ENCODE data around the gene TOX2.

Gene TOX2

GRCh38 chr20:43999848-44000247 is 85.2 kb downstream of the TOX2 start:
- no peak for DNase-seq (ENCODE audit: low spot score)

DNA sequence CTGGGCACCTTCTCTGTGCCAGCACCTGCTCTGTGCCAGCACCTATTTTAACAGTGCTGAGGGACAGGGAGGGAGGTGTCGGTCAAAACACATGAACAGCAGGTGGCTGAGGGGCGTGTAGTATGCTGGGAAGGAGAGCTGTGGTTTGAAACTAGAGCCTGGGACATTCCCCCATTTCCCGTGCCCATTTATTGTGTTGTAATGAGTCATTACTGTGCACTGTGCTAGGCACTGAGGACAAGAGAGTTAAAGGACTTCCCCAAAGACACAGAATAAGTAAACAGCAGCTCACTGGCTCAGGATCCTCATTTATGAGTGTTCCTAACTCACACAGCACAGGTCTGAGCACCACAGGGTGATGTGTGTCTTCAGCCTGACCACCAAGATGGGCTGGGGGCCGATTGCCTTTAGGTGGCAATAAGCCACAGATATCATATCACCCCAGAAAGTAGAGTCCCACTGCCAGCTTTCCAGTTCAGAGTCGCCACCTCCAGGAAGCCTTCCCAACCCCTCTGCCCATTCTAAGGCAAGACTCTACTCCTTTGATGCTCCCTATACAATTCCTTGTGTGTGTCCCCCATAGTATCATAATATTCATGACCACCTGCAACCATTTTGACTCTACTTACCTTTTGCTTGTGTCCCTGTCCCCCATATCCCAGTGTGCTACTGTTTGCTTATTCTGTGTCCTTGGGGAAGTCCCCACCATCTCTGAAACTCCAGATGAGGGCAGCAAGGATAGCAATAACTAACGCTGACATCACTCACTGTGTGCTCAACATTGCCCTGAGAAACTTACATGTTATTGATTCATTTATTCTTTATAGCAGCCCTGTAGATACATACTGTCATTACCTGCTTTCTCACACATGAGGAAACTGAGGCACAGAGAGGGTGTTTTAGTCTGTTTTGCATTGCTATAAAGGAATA is 87.3 kb downstream of the TOX2 start:
- no peak for DNase-seq (ENCODE audit: low spot score)

- DNase-seq (ENCODE audit: low spot score): no peak
These were observed 88.2 kb downstream of the TOX2 start for GRCh38 chr20:44002861-44003260.

- DNase-seq (ENCODE audit: low spot score): no peak
These were observed 89.0 kb downstream of the TOX2 start for GRCh38 chr20:44003609-44004008.

DNA sequence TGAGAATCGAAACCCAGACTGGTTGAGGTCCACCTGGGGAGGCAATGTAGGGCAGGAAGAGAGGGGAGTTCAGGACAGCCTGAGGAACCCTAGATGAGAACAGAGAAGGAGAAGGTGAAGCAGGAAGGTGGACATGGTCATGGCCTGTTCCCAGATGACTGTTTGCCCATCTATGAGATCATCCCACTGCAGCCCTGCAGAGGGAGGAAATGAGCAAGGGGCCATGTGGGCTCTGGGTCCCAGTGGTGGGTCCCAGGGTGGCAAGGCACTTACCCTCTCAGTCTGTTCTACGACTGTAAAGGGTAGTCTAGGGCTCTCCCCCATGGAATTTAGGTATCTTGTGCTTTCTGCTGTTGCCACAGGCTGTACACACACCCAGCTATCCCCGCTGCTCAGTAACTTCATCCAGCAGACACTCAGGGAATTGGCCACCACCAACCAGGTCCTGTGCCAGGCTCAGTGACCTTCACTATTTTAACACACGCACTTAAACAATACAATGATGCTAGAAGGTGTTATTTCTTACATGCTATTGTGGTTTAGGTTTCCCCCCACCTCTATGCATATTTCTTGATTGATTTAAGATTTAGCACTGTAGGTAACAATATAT is 89.8 kb downstream of the TOX2 start:
- DNase-seq (ENCODE audit: low spot score): no peak

GRCh38 chr20:44005661-44006060 is 91.0 kb downstream of the TOX2 start:
- no peak for DNase-seq (ENCODE audit: low spot score)

GRCh38 chr20:44006126-44006525 is 91.5 kb downstream of the TOX2 start:
- DNase-seq (ENCODE audit: low spot score): no peak

- DNase-seq (ENCODE audit: low spot score): no peak
These were observed 91.9 kb downstream of the TOX2 start for GRCh38 chr20:44006578-44006977.

GRCh38 chr20:44008806-44009678 is 94.4 kb downstream of the TOX2 start:
- no peak for DNase-seq (ENCODE audit: low spot score)

GRCh38 chr20:44009679-44009992 is 95.0 kb downstream of the TOX2 start:
- DNase-seq (ENCODE audit: low spot score): no peak

- DNase-seq (ENCODE audit: low spot score): no peak
These were observed 95.6 kb downstream of the TOX2 start for GRCh38 chr20:44010162-44010704.

GRCh38 chr20:44011251-44011940 is 96.7 kb downstream of the TOX2 start:
- no peak for DNase-seq (ENCODE audit: low spot score)

DNA sequence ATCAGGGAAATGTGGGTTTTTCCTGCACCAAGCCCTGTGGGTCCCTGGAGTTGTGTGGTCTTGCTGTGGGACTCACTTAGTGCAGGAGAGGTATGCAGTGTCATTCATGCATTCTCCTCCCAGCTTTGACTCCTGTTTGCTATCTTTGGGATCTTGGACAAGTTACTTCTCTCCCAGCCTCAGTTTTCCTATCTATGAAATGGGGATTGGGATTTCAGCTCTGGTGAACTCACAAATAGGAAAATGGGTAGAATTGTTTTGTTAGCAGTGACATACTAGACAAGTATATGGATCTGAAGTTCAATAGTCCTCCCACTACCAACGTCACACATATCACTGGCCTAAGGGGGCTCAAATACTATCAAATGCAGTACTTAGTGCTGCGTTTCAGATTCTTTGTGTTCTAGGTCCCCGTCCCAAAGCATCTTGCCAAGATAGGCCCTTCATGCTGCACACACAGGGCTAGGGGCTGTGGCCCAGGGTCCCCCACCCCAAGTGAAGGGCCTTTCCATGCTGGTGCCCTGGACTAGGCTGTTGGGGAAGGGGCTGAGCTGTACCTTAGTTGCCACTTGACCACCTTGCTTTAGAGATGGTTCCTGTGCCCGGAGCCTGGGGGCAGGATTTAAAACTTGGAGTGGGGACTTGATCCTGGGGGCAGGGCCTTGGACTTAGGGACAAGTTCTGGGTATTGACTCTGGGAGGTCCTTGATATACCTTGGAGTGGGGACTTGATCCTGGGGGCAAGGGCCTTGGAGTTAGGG is 98.0 kb downstream of the TOX2 start:
- DNase-seq (ENCODE audit: low spot score): no peak

DNA sequence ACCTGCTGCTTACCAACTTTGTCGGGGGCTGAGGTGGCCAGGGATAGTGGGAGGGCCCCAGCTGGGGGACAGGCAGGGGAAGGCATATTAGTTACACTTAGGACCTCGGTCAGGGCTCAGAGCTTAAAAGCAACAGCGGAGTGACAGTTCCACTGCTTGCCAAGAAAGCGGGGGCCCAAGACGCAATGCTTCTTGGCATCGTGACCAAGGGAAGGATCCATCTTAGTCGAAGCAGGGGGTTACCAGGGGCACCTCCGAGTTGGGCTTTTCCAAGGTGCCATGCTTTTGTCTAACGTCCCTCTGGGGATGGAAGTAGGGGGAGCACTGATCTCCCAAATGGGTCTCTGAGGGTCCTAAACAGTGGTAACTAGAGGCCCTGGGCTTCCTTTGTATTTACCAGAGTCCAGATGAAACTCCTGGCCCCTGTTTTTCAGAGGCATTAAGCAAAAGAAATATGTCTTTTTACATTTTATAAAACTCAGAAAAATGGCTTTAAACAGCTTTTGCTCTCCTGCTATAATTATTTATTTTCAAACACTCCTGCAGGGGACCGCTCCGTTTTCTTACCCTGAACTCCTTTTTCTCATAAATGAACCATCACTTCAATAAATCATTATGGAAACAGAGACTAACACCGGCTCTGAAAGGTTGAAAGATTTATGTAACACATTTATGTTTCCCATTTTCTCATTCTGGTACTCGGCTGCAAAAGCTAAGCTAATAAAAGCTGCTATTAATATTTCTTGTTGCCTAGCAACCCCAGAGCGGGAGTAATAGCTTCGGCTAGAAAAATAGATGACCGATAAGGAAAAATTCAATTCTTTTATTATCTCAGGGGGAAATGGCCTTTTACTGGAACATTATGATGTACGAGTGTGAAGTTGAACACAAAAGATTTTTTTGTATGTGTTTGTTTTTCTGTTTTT is 100.4 kb downstream of the TOX2 start:
- DNase-seq (ENCODE audit: low spot score): no peak

GRCh38 chr20:44015733-44016103 is 101.1 kb downstream of the TOX2 start:
- no peak for DNase-seq (ENCODE audit: low spot score)

DNA sequence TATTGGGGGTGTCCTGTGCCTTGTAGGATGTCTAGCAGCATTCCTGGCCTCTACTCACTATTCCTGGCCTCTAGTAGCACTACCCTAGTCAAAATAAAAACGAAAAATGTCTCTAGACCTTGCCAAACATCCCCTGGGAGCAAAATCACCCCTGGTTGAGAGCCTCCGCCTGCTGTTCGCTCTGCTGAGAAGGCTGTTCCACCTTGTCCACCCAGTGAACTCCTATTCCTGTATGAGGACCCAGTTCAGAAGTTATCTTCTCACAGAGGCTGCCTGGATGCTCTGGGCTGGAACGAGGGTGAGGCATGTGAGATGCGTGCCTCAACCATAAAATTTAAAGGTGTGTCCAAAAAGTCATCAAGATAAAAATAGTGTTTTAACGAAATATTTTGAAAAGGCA is 101.9 kb downstream of the TOX2 start:
- no peak for DNase-seq (ENCODE audit: low spot score)

- DNase-seq (ENCODE audit: low spot score): no peak
These were observed 102.6 kb downstream of the TOX2 start for GRCh38 chr20:44017211-44017610.

- no peak for DNase-seq (ENCODE audit: low spot score)
These were observed 103.2 kb downstream of the TOX2 start for GRCh38 chr20:44017905-44018258.

GRCh38 chr20:44018259-44018941 is 103.7 kb downstream of the TOX2 start:
- peak; percentile 59 for DNase-seq (ENCODE audit: low spot score)

All from GM03348 (cell line).